ENCODE results near the gene MT1M. TPM values are rescaled to one million over a fixed set of nuclear protein-coding genes. Genes with fewer than 3 reads are reported as not detected.

MT1M gene
- polyA plus RNA-seq, 1 donor (not counting 4 experiments of a cell fraction or from before 2014, with no cell fraction given), result 0.20 TPM

DNA sequence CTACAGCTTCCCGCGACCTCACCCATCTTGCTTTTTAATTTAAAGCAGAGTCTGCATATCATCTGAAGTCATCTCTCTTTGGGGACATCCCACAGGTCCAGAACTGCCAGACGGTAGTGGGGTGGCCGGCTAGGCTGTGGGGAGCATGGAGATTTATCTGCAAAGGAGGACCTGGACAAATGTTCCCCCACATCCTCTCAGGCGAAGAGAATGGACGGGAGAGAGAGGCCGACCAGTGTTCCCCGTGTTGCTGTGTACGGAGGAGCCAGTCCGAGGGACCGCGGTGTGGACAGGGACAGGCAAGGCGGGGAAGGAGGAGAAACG lies 665 bp upstream of the MT1M start:
- H3K79me2 ChIP-seq (ENCODE audit: control insufficient read depth, insufficient read depth, low read length), result peaks cover under 1% of the 10 kb centered on the region
- FAIRE-seq, result no peak
- H3K27ac ChIP-seq (ENCODE audit: control insufficient read depth, insufficient read depth, low read length), result no peak overlapping the region
- dilution Hi-C loops (cut with MboI; ENCODE audit: extremely low pct_ligation_motif_present, low sequenced_read_pairs), result no loop called here
- peaks cover 8% of the 10 kb centered on the region for H3K4me1 ChIP-seq (ENCODE audit: control insufficient read depth, extremely low read depth, insufficient read depth, low read length)
- no peak for DNase-seq (ENCODE audit: low read depth, low spot score)
- H3K4me2 ChIP-seq (ENCODE audit: control insufficient read depth, extremely low read depth, insufficient read depth, low read depth, low read length), result no peak overlapping the region
- H4K20me1 ChIP-seq (ENCODE audit: control insufficient read depth, extremely low read depth, insufficient read depth, low read length), result peaks cover 3% of the 10 kb centered on the region
- no peak for TF ChIP-seq EZH2 (IDR thresholded peaks at IDR 0.05; ENCODE audit: low read length)
- TF ChIP-seq, protein P1, sequence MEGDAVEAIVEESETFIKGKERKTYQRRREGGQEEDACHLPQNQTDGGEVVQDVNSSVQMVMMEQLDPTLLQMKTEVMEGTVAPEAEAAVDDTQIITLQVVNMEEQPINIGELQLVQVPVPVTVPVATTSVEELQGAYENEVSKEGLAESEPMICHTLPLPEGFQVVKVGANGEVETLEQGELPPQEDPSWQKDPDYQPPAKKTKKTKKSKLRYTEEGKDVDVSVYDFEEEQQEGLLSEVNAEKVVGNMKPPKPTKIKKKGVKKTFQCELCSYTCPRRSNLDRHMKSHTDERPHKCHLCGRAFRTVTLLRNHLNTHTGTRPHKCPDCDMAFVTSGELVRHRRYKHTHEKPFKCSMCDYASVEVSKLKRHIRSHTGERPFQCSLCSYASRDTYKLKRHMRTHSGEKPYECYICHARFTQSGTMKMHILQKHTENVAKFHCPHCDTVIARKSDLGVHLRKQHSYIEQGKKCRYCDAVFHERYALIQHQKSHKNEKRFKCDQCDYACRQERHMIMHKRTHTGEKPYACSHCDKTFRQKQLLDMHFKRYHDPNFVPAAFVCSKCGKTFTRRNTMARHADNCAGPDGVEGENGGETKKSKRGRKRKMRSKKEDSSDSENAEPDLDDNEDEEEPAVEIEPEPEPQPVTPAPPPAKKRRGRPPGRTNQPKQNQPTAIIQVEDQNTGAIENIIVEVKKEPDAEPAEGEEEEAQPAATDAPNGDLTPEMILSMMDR (optimal IDR thresholded peaks at IDR 0.05 in 1 of 3, IDR thresholded peaks at IDR 0.05 in 1 of 3, conservative IDR thresholded peaks at IDR 0.05 in 1 of 3; ENCODE audit: extremely low read depth in 1 of 3, insufficient read depth in 2 of 3, low read length in 3 of 3), result no peak
- H3K36me3 ChIP-seq (ENCODE audit: control insufficient read depth in 2 of 2, extremely low read depth in 1 of 2, insufficient read depth in 2 of 2, low read length in 2 of 2), result no peaks in the 10 kb centered on the region
- no peaks in the 10 kb centered on the region for H3K9me3 ChIP-seq (ENCODE audit: control insufficient read depth, low read depth, low read length)
- H3K27me3 ChIP-seq (ENCODE audit: control insufficient read depth, extremely low read depth, insufficient read depth, low read length), result peaks cover 41% of the 10 kb centered on the region
- no peak overlapping the region for H2AFZ ChIP-seq (ENCODE audit: control insufficient read depth, low read length)
- no peak overlapping the region for H3K9ac ChIP-seq (ENCODE audit: control insufficient read depth, extremely low read depth, insufficient read depth, low read length)
- H3K4me3 ChIP-seq (ENCODE audit: control insufficient read depth in 2 of 3, extremely low read depth in 1 of 3, insufficient read depth in 2 of 3, low read depth in 1 of 3, low read length in 3 of 3), result no peak overlapping the region
- H3K9me1 ChIP-seq (ENCODE audit: control insufficient read depth, extremely low read depth, insufficient read depth, low read length), result no peaks in the 10 kb centered on the region

DNA sequence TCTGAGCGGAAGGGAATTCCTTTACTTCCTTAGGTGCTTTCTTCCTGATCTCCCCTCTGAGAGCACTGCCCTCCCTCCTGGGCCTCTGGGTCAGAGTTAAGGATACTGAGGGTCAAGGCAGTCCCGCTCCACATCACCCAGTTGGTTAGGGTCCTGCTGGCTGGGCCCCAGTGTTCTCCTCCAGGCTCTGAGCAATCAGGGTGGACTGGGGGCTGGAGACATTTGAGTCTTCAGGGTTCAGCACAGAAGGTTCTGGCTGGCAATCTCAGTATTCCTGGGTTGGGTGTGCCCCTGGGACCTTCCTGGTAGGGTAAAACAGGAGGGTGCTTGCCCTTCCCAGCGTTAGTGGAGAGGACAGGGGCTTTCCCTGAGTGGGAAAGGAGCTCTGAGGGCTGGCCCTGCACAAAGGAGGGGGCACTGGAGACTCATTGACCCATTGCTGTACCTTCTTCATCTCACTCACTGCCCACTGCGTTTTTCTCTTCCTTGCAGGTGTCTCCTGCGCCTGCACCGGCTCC lies 448 bp downstream of the MT1M start:
- DNase-seq (ENCODE audit: low read depth, low spot score) (no peak), FAIRE-seq (no peak)
- no peak overlapping the region for H3K27ac ChIP-seq (ENCODE audit: control insufficient read depth, insufficient read depth, low read length)
- no peaks in the 10 kb centered on the region for H3K36me3 ChIP-seq (ENCODE audit: control insufficient read depth in 2 of 2, extremely low read depth in 1 of 2, insufficient read depth in 2 of 2, low read length in 2 of 2)
- no peak overlapping the region for H3K4me3 ChIP-seq (ENCODE audit: control insufficient read depth in 2 of 3, extremely low read depth in 1 of 3, insufficient read depth in 2 of 3, low read depth in 1 of 3, low read length in 3 of 3)
- H3K4me1 ChIP-seq (ENCODE audit: control insufficient read depth, extremely low read depth, insufficient read depth, low read length), result peaks cover 4% of the 10 kb centered on the region
- dilution Hi-C loops (cut with MboI; ENCODE audit: extremely low pct_ligation_motif_present, low sequenced_read_pairs), result no loop called here
- H3K79me2 ChIP-seq (ENCODE audit: control insufficient read depth, insufficient read depth, low read length), result no peaks in the 10 kb centered on the region
- peaks cover 46% of the 10 kb centered on the region for H3K27me3 ChIP-seq (ENCODE audit: control insufficient read depth, extremely low read depth, insufficient read depth, low read length)
- H3K9ac ChIP-seq (ENCODE audit: control insufficient read depth, extremely low read depth, insufficient read depth, low read length), result no peak overlapping the region
- H3K4me2 ChIP-seq (ENCODE audit: control insufficient read depth, extremely low read depth, insufficient read depth, low read depth, low read length), result no peak overlapping the region
- H3K9me1 ChIP-seq (ENCODE audit: control insufficient read depth, extremely low read depth, insufficient read depth, low read length), result no peaks in the 10 kb centered on the region
- peaks cover 3% of the 10 kb centered on the region for H4K20me1 ChIP-seq (ENCODE audit: control insufficient read depth, extremely low read depth, insufficient read depth, low read length)
- no peaks in the 10 kb centered on the region for H3K9me3 ChIP-seq (ENCODE audit: control insufficient read depth, low read depth, low read length)
- TF ChIP-seq, protein P1 (optimal IDR thresholded peaks at IDR 0.05 in 1 of 3, IDR thresholded peaks at IDR 0.05 in 1 of 3, conservative IDR thresholded peaks at IDR 0.05 in 1 of 3; ENCODE audit: extremely low read depth in 1 of 3, insufficient read depth in 2 of 3, low read length in 3 of 3), result no peak
- TF ChIP-seq EZH2 (IDR thresholded peaks at IDR 0.05; ENCODE audit: low read length), result peak; percentile 49
- no peak overlapping the region for H2AFZ ChIP-seq (ENCODE audit: control insufficient read depth, low read length)
